HG02852 (cell line): ENCODE measurements around the gene STPG3.
A peak's percentile ranks its signal among the peaks of the same experiment; 100 is the strongest.
"Not testable (repeated sequence)": the region's sequence is repeated elsewhere in the genome, so short reads cannot be mapped to it uniquely, and the experiment has no call there.

ENCODE experiments used
- ATAC-seq: cut with Tn5 transposase; IDR thresholded peaks from one replicate; pipeline ENCODE4 v1.9.1; 2021; ENCODE audit warnings: mild to moderate bottlenecking, moderate library complexity; ENCODE audit not compliant: unreplicated experiment

Gene STPG3

DNA sequence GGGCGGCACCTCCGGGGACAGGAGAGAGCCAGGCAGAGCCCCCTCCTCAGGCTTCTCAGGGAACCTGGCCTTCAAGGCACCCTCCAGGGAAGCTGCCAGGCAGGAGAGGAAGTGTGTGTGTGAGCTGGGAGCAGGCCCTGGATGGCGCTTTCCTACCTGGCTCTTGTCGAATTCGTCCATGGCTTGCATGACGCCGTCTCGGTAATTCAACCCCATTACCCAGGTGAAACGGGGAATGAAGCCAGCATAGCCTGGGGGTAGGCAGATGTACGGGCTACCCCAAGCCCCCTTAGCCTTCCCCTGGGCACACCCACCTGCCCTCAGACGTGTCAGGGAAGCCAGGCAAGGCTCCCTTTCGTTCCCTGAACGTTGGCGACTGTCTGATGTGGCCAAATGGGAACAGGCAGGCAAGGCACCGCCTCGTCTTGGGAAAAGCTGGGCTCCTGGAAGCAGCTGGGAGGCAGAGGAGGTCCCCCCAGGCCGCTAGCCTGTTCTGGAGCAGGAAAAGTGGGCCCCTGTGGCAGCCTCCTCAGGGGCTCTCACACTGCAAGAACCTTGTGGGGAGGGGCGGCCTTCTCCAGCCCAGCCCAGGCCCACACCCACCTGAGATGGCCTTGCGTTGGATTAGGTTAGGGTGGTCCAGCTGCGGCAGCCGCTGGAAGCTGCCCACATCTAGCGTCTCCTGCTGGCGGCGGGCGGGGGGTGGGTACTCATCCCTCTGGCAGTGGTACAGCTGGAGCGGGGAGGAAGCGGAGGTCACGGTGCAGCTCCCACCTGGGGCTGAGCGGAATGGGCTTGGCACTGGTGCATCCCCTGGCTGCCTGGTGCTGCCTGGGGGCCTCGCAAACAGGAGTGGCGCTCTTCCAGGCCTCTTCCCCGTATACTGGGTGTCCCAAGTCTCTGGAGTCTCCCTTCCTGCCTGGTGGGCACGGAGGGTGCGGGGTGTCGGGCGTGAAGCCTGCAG lies 6.3 kb upstream of the STPG3 start:
- ATAC-seq: no peak

DNA sequence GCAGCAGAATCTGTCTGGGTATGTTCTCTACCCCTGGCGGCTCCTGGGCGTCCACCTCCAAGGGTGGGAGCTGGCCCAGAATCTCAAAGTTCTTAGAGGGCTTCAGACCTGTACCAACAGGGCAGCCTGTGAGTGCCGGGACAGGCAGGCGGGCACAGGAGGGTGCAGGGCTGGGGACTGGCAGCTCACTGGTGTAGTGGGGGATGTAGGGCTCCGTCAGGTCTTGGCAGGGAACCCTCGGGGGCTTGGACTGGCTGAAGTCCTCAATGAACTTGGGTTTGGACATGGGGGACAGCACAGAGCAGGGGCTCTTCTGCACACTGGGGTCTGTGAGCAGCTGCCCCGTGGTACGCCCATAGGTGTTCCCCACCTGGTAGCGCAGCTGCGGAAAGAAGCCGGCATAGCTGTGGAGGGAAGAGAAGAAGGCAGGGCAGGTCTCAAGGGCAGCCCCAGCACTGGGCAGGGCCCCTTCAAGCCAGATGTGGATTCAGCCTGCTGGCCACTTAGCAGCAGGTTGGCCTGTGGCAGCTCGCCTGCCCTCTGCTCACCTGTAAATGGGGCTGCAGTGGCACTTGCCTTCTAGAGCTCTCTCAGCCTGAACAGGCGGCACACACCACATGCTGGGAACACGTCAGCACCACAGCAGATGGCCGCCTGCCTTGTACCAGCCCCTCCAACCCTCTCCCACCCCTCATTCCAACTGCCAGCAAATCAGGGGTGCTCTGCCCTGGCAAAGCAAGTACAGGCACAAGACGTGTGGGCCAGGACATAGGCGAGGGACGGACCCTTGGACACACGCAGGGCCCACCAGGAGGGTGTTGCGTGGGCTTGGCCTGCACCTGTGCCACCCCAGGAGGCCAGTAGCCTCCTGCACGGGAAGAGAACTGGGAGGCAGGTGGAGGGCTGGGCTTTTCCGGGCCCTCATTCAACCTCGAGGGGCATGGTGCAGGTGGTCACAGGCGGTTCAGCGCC lies 5.3 kb upstream of the STPG3 start:
- ATAC-seq: no peak

GRCh38 chr9:137247135-137247915 lies 3.8 kb upstream of the STPG3 start:
- no peak for ATAC-seq

GRCh38 chr9:137247916-137248175 lies 3.2 kb upstream of the STPG3 start:
- no peak for ATAC-seq

DNA sequence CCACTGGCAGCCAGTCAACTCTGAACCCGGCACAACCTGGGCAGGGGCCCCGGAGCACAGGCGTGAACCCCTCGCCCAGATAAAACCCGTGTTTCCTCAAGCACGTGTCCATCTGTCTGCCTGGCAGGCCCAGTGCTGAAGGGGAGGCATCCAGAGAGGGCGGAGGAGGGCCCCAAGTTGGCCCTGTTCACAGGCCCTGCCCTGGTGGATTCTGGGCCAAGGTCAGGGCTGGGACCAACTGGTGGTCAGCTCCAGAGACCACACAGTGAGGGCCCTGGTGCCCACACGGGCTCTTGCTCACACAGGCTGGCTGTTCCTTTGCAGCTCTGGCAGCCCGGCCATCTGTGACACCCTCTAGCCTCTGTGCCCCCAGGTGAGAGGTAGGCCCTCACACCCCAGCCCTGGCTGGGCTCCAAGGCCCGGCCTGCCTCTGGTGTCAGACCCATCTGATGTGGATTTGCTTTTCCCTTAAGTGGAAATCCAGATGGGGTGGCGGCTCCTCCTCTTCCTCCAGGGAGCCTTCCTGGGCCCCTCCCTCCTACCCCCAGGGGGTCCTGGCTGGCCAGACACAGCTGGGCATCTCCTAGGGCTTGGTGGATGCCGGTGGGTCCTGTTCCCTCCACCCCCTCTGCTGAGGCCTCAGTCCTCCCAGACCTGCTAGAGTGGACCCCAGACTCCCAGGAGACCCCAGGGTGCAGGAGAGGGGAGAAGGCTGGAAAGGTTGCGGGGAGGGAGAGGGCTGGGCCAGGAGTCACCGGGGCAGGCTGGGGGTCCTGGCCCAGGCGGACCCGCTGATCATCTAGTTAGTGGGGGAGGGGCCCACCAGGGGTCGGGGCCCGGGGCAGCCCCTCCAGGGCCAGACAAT lies 525 bp upstream of the STPG3 start:
- no peak for ATAC-seq

GRCh38 chr9:137251490-137252268 lies 593 bp downstream of the STPG3 start:
- no peak for ATAC-seq

DNA sequence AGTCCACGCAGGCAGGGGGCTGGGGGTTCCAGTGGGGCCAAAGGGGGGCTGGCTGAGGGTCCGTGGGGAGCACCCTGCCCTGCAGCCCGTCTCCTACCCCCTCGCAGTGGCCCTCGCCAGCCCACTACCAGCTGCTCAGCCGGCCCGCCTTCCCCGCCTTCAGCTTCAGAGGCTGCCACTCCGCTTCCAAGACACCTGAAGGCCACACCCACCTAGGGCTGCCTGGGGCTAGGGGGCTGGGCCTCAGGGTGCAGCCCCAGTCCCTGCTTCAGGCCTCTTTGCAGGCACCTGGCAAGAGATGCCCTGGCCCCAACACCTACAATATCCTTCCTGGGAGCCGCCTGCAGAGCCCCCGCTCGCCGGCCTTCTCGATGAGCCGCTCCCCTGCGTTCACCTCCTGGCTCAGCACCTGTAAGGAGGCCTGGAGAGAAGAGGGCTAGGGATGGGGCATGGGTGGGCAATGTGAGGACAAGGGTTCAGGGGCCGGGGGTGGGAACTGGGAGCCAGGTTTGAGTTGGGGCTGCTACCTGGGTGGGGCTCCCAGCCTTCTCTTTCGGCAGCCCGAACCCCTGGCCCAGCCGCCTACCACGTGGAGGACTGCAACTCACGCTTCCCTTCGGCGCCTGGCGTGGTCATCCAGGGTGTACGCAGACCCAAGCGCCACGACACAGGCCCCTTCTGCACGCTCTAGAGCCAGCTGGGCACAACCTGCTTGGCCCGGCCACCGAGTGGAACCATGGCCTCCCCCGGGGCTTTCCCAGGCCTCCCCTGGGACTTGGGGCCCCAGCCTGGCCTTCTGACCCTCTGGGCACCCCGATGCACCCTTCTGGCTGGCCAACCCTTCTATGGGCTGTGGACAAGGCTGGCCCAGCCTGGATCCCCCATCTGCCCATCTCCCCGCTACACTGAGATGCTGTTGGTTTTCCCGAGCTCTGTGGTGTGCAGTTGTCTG lies 1.7 kb downstream of the STPG3 start:
- no peak for ATAC-seq

DNA sequence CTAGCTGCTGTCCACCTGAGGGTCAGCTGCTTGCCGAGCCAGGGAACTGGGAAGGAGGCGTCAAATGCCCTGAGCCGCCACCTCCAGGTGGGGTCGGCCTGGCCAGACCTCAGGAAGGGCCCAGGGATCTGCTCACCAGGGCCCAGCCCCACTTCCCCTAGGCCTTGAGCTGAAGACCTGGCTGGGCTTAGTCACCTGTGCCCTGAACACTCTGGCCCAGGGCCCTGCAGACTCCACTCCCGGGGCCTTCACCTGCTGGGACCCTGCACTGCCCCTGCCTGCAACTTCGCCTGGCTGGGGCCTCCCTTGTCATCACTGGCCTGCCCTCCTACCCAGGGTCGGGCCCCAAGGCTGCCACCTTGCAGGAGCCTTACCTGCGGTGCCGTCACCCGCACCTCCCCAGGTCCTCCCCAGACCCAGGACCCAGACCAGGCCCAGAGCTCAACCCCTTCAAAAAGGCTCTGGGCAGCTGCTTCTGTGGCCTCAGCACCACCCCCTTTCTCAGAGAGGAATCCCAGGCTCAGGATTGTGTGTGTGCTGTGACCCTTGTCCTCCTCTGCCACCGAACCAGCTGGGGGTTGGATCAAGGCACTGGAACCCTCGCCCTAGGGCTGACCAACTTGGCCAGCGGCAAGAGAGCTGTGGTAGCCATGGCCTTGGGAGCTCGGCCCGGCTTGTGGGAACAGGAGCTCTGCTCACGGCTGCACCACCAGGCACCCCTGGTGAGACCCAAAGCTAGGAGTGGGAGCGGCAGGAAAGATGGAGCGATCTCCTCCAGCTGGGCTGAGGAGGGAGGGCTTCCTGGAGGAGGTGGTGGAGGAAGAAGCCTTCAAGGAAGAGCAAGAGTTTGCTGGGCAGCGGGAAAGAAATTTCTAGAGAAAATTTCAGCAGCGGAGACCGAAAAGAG lies 2.9 kb downstream of the STPG3 start:
- ATAC-seq: no peak

DNA sequence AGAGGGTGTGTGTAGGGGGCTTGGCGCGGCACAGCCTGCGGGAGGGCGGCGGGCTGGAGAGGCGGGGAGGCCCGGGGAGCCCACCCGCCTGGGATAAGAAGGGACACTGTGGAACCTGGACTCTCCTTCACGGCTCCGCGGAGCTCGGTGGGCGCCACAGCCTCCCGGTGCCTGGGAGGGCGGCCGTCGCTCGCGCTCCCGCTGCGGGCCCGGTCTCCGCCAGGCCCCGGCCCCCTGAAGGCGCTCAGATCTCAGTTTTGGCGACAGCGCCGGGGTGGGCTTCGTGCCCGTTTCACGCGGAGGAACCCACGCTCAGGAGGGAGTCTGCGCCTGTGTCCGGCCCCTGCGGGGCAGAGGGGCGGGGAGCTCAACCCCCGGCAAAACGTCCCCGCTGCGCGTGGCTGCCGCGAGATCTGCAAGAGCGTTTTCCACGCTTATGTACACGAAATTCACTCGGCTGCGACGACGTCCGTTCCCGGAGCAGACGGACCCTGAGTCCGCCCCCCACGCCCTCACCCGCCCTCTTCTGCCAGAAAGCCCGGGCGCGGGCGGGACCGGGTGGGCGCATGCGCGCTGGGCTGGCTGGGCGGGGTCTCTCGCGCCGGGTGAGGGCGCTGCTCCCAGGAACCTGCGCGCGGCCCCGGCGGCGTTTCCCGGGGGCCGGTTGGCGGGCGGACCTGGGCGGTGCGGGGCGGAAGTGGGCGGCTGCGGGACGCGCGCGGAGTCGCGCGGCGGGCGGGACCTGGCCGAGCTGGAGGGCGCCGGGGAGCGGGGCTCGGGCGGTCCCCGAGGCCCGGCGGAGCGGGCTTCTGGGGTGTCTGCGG lies 3.8 kb downstream of the STPG3 start, which contains the start of gene NELFB:
Gene NELFB (plus strand): TSS at position 704 of the 824 bp plus-strand sequence.
- peak; percentile 80 for ATAC-seq

- peak; percentile 29 for ATAC-seq
These were observed 4.5 kb downstream of the STPG3 start for GRCh38 chr9:137255448-137256114.

- ATAC-seq: no peak
These were observed 5.3 kb downstream of the STPG3 start for GRCh38 chr9:137256362-137256761.

GRCh38 chr9:137256856-137257255 lies 5.8 kb downstream of the STPG3 start:
- ATAC-seq: no peak

GRCh38 chr9:137262173-137262908 lies 11.3 kb downstream of the STPG3 start:
- not testable (repeated sequence) for ATAC-seq

- no peak for ATAC-seq
These were observed 11.8 kb downstream of the STPG3 start for GRCh38 chr9:137262909-137263285.

DNA sequence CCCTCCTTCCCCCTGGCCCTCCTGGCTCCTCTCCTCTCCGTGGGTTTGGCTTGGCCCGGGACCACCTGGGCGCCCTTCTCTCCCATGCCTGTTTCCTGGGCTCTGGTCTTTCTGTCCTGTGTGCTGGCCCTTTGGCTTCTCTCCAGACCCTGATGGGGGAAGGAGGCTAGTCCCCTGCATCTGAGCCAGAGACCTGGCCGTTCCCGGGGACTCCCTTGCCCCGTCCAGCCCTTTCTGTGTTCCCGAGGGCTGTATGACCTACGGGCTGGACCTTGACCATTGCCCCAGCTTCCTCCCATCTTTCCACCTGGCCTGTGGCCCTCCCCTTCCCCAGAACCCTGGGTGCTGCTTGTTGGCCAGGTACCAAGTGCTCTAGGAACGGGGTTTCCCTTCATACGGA lies 12.4 kb downstream of the STPG3 start:
- ATAC-seq: no peak
